A673 (cell line): ENCODE data around the gene LRRN4CL. TPM values are rescaled to one million over a fixed set of nuclear protein-coding genes. Genes with fewer than 3 reads are reported as not detected.

Source experiments
- BruUV-seq: library from RNA; stranded (reverse); fragments of 400-500 nt; replicated peaks from 2 replicates; lab custom pipeline; 2021; lab: Mats Ljungman, UMichigan
- CTCF ChIA-PET: fragments of 300-600 bp; sonication (Branson Sonifier 250); formaldehyde crosslinking; loops from one replicate; lab custom pipeline; 2022; ENCODE audit warnings: antibody characterized with exemption; lab: Charles Lee
- POLR2A ChIA-PET: fragments of 300-600 bp; sonication (Branson Sonifier 250); formaldehyde crosslinking; loops from one replicate; lab custom pipeline; 2022; ENCODE audit warnings: antibody characterized with exemption; ENCODE audit not compliant: low non-redundant PET; lab: Charles Lee
- DNase-seq: peaks from one replicate; pipeline ENCODE4 v3.0.0-alpha.2; 2015; ENCODE audit warnings: low spot score
- H3K27ac ChIP-seq: fragments of 200-600 bp; sonication (generic); 2 replicates; pipeline ENCODE4 v1.5.1; 2016; ENCODE audit warnings: mixed run types, low read depth, mild to moderate bottlenecking, mixed read lengths, antibody characterized with exemption, low read length; ENCODE audit not compliant: poor library complexity, severe bottlenecking
- H3K27me3 ChIP-seq: fragments of 200-600 bp; sonication (generic); replicated peaks from 2 replicates; pipeline ENCODE4 v1.6.1; 2017; ENCODE audit warnings: mixed run types, low read depth, mild to moderate bottlenecking, mixed read lengths, antibody characterized with exemption, low read length; ENCODE audit not compliant: insufficient read depth, poor library complexity
- H3K36me3 ChIP-seq: fragments of 200-600 bp; sonication (generic); 2 replicates; pipeline ENCODE4 v1.6.1; 2016; ENCODE audit warnings: mixed run types, mild to moderate bottlenecking, mixed read lengths, antibody characterized with exemption, low read length; ENCODE audit not compliant: insufficient read depth, poor library complexity, severe bottlenecking
- H3K4me1 ChIP-seq: fragments of 200-600 bp; sonication (generic); 2 replicates; pipeline ENCODE4 v1.6.1; 2017; ENCODE audit warnings: mixed run types, mild to moderate bottlenecking, mixed read lengths, antibody characterized with exemption, low read length; ENCODE audit not compliant: insufficient read depth, poor library complexity, severe bottlenecking
- H3K4me3 ChIP-seq: fragments of 200-600 bp; sonication (generic); 2 replicates; pipeline ENCODE4 v1.5.1; 2016; ENCODE audit warnings: low read depth, mixed run types, mild to moderate bottlenecking, mixed read lengths, low read length; ENCODE audit not compliant: poor library complexity, severe bottlenecking
- H3K9me3 ChIP-seq: fragments of 200-600 bp; sonication (generic); 2 replicates; pipeline ENCODE4 v1.6.1; 2016; ENCODE audit warnings: mixed run types, low read depth, mild to moderate bottlenecking, mixed read lengths, antibody characterized with exemption, low read length; ENCODE audit not compliant: poor library complexity, severe bottlenecking
- CTCF ChIP-seq: fragments of 300-800, 200-600 bp; sonication (generic); conservative IDR thresholded peaks from 2 replicates; pipeline ENCODE4 v1.5.1; 2017; ENCODE audit warnings: low read depth, mild to moderate bottlenecking, antibody characterized with exemption, low read length, moderate library complexity, mixed read lengths
- EZH2 ChIP-seq: fragments of 200-600 bp; sonication (generic); IDR thresholded peaks from 2 replicates; pipeline ENCODE4 v1.6.1; 2017; ENCODE audit warnings: borderline replicate concordance, low read depth, mild to moderate bottlenecking, mixed read lengths, antibody characterized with exemption, low read length; ENCODE audit not compliant: poor library complexity, severe bottlenecking
- intact Hi-C: fragments of 100-400 bp; cut with micrococcal nuclease; formaldehyde crosslinking; loops from one replicate; pipeline ENCODE4 v1.10.0; 2022; ENCODE audit not compliant: unreplicated experiment
- total RNA-seq: library from RNA; stranded (reverse); gene quantifications from 2 replicates; pipeline ENCODE4 v1.2.3, GENCODE V29; 2021

The LRRN4CL gene
- total RNA-seq, 1 experiment from 2014 or later = 0.37 TPM

GRCh38 chr11:62726915-62727164 lies 37.5 kb upstream of the LRRN4CL start:
- H3K4me3 ChIP-seq = peak overlapping the region; percentile 86
- ChIA-PET CTCF (interaction anchor here (1.5 kb wide), 1 partner anchor 303 kb away, joined by 4 read pairs; no protein-coding TSS in a partner anchor), POLR2A (interaction anchor here (0.6 to 1.4 kb wide), 6 partner anchors 27 to 135 kb away, joined by 3 to 12 read pairs (median 6); partner anchors contain the start of genes C11orf98, CSKMT, TUT1 and ZBTB3)
- BruUV-seq = TSS peak; percentile 37
- intact Hi-C loops = loop anchor here (5.0 kb wide), 1 partner anchor 45 kb away; the partner anchor contains the start of gene TAF6L
- peaks cover 11% of the 10 kb centered on the region for H3K4me1 ChIP-seq
- H3K27ac ChIP-seq = peak overlapping the region; percentile 98
- TF ChIP-seq EZH2 (no peak), CTCF (no peak)
- DNase-seq = no peak
- H3K27me3 ChIP-seq = no peaks in the 10 kb centered on the region
- H3K36me3 ChIP-seq = peaks cover 34% of the 10 kb centered on the region
- H3K9me3 ChIP-seq = no peaks in the 10 kb centered on the region

GRCh38 chr11:62726156-62726914 lies 37.0 kb upstream of the LRRN4CL start:
- H3K36me3 ChIP-seq = peaks cover 39% of the 10 kb centered on the region
- no peak for DNase-seq
- peak overlapping the region; percentile 98 for H3K27ac ChIP-seq
- H3K4me1 ChIP-seq = peaks cover 11% of the 10 kb centered on the region
- intact Hi-C loops = loop anchor here (5.0 kb wide), 1 partner anchor 46 kb away; the partner anchor contains the start of gene TAF6L
- CTCF ChIA-PET = interaction anchor here (1.5 kb wide), 1 partner anchor 302 kb away, joined by 4 read pairs; no protein-coding TSS in a partner anchor
- POLR2A ChIA-PET = interaction anchor here (0.6 to 1.4 kb wide), 3 partner anchors 61 to 115 kb away, joined by 5 to 12 read pairs (median 6); partner anchors contain the start of genes C11orf98 and CSKMT
- TF ChIP-seq EZH2 (no peak), CTCF (no peak)
- H3K27me3 ChIP-seq = no peaks in the 10 kb centered on the region
- H3K4me3 ChIP-seq = peak overlapping the region; percentile 86
- BruUV-seq = no TSS peak
- no peaks in the 10 kb centered on the region for H3K9me3 ChIP-seq

- BruUV-seq = no TSS peak
- no peak for TF ChIP-seq EZH2
- TF ChIP-seq CTCF = no peak
- Histone ChIP-seq H3K4me1 (peaks cover 11% of the 10 kb centered on the region), H3K27ac (peak overlapping the region; percentile 98), H3K9me3 (no peaks in the 10 kb centered on the region), H3K4me3 (peak overlapping the region; percentile 86), H3K36me3 (peaks cover 46% of the 10 kb centered on the region), H3K27me3 (no peaks in the 10 kb centered on the region)
- intact Hi-C loops = loop anchor here (5.0 kb wide), 1 partner anchor 47 kb away; the partner anchor contains the start of gene TAF6L
- no peak for DNase-seq
- ChIA-PET POLR2A (no interaction called here), CTCF (no interaction called here)
These were observed 36.3 kb upstream of the LRRN4CL start for GRCh38 chr11:62725646-62726045.
